ENCODE results near the gene KIF7. TPM values are rescaled to one million over a fixed set of nuclear protein-coding genes. Genes with fewer than 3 reads are reported as not detected.

Gene KIF7
- total RNA-seq, 3 donors from 2014 or later: 10.1 to 14.4 (median 10.5) TPM

- Histone ChIP-seq H3K36me3 (no peaks in the 10 kb centered on the region), H3K27ac (no peak overlapping the region), H3K4me1 (no peaks in the 10 kb centered on the region), H3K9me3 (no peaks in the 10 kb centered on the region), H3K4me3 (no peak overlapping the region), H3K27me3 (no peaks in the 10 kb centered on the region)
- no peak for TF ChIP-seq POLR2AphosphoS5 (IDR thresholded peaks at IDR 0.05)
- TF ChIP-seq POLR2A (IDR thresholded peaks at IDR 0.05): no peak
- no peak for TF ChIP-seq CTCF (IDR thresholded peaks at IDR 0.05)
- intact Hi-C loops (cut with DNase I; ENCODE audit: low total_unique reads): no loop called here
- peak in 1 of 2 donors; percentile 33 for DNase-seq (ENCODE audit: low spot score in 2 of 2)
Observed at GRCh38 chr15:89652666-89653065, 2.6 kb downstream of the KIF7 start.

- no peaks in the 10 kb centered on the region for H3K9me3 ChIP-seq
- H3K4me1 ChIP-seq: no peaks in the 10 kb centered on the region
- H3K27me3 ChIP-seq: no peaks in the 10 kb centered on the region
- TF ChIP-seq POLR2A (IDR thresholded peaks at IDR 0.05): no peak
- no peak for TF ChIP-seq CTCF (IDR thresholded peaks at IDR 0.05)
- TF ChIP-seq POLR2AphosphoS5 (IDR thresholded peaks at IDR 0.05): no peak
- no peaks in the 10 kb centered on the region for H3K36me3 ChIP-seq
- H3K27ac ChIP-seq: no peak overlapping the region
- intact Hi-C loops (cut with DNase I; ENCODE audit: low total_unique reads): no loop called here
- DNase-seq (ENCODE audit: low spot score in 2 of 2): peak in 1 of 2 donors; percentile 20
- H3K4me3 ChIP-seq: no peak overlapping the region
Observed at GRCh38 chr15:89652131-89652530, 3.1 kb downstream of the KIF7 start.

GRCh38 chr15:89649716-89650115 is 5.6 kb downstream of the KIF7 start:
- TF ChIP-seq CTCF (IDR thresholded peaks at IDR 0.05) (no peak), POLR2AphosphoS5 (IDR thresholded peaks at IDR 0.05) (no peak), POLR2A (IDR thresholded peaks at IDR 0.05) (no peak)
- intact Hi-C loops (cut with DNase I; ENCODE audit: low total_unique reads): loop anchor here (10.0 kb wide), 1 partner anchor 105 kb away; the partner anchor contains the start of gene MESP1

GRCh38 chr15:89649013-89649625 is 6.1 kb downstream of the KIF7 start:
- no peak for TF ChIP-seq POLR2A (IDR thresholded peaks at IDR 0.05)
- TF ChIP-seq POLR2AphosphoS5 (IDR thresholded peaks at IDR 0.05): no peak
- TF ChIP-seq CTCF (IDR thresholded peaks at IDR 0.05): no peak
- H3K9me3 ChIP-seq: no peaks in the 10 kb centered on the region
- no peaks in the 10 kb centered on the region for H3K4me1 ChIP-seq
- H3K4me3 ChIP-seq: no peak overlapping the region
- no peak overlapping the region for H3K27ac ChIP-seq
- H3K27me3 ChIP-seq: no peaks in the 10 kb centered on the region
- H3K36me3 ChIP-seq: no peaks in the 10 kb centered on the region
- DNase-seq (ENCODE audit: low spot score in 2 of 2): no peak
- intact Hi-C loops (cut with DNase I; ENCODE audit: low total_unique reads): loop anchor here (10.0 kb wide), 1 partner anchor 106 kb away; the partner anchor contains the start of gene MESP1

More at GRCh38 chr15:89649716-89650115, 5.6 kb downstream of the KIF7 start:
- H3K36me3 ChIP-seq: no peaks in the 10 kb centered on the region
- H3K4me3 ChIP-seq: no peak overlapping the region
- no peak for DNase-seq (ENCODE audit: low spot score in 2 of 2)
- H3K9me3 ChIP-seq: no peaks in the 10 kb centered on the region
- no peaks in the 10 kb centered on the region for H3K4me1 ChIP-seq
- H3K27me3 ChIP-seq: no peaks in the 10 kb centered on the region
- no peak overlapping the region for H3K27ac ChIP-seq

GRCh38 chr15:89648106-89649012 is 6.9 kb downstream of the KIF7 start:
- H3K36me3 ChIP-seq: no peaks in the 10 kb centered on the region
- H3K4me3 ChIP-seq: no peak overlapping the region
- H3K27ac ChIP-seq: no peak overlapping the region
- intact Hi-C loops (cut with DNase I; ENCODE audit: low total_unique reads): loop anchor here (10.0 kb wide), 1 partner anchor 106 kb away; the partner anchor contains the start of gene MESP1
- TF ChIP-seq POLR2AphosphoS5 (IDR thresholded peaks at IDR 0.05): no peak
- TF ChIP-seq CTCF (IDR thresholded peaks at IDR 0.05): no peak
- no peaks in the 10 kb centered on the region for H3K9me3 ChIP-seq
- H3K4me1 ChIP-seq: no peaks in the 10 kb centered on the region
- H3K27me3 ChIP-seq: no peaks in the 10 kb centered on the region
- no peak for DNase-seq (ENCODE audit: low spot score in 2 of 2)

Measured in breast epithelium (tissue), 4 donors.